Muscle of leg (tissue), 11 donors: ENCODE results near the gene PRDX6. TPM values are rescaled to one million over a fixed set of nuclear protein-coding genes. Genes with fewer than 3 reads are reported as not detected.
"Not testable (repeated sequence)": the region's sequence is repeated elsewhere in the genome, so short reads cannot be mapped to it uniquely, and the experiment has no call there.

Experiments used
- DNase-seq: peaks from one replicate; pipeline ENCODE4 v3.0.0; 2013
- H3K27ac ChIP-seq: one replicate; pipeline ENCODE4 v1.5.1; 2013; ENCODE audit warnings: mild to moderate bottlenecking, low read length, control low read depth
- H3K27me3 ChIP-seq: one replicate; pipeline ENCODE4 v1.6.1; 2013; ENCODE audit warnings: low read length; ENCODE audit not compliant: control insufficient read depth, insufficient read depth
- H3K36me3 ChIP-seq: one replicate; pipeline ENCODE4 v1.6.1; 2013; ENCODE audit warnings: low read length; ENCODE audit not compliant: control insufficient read depth, insufficient read depth
- H3K4me1 ChIP-seq: one replicate; pipeline ENCODE4 v1.6.1; 2013; ENCODE audit warnings: low read length; ENCODE audit not compliant: control insufficient read depth, insufficient read depth
- H3K4me3 ChIP-seq: one replicate; pipeline ENCODE4 v1.5.1; 2013; ENCODE audit warnings: low read length, control low read depth
- H3K9me3 ChIP-seq: replicated peaks from 2 replicates; pipeline ENCODE4 v1.6.1; 2013; ENCODE audit warnings: low read depth, low read length; ENCODE audit not compliant: control insufficient read depth
- WGBS: methylation state at CpG from one replicate; pipeline ENCODE4 v1.1.5; 2013; ENCODE audit warnings: missing lambda C conversion rate; ENCODE audit not compliant: insufficient coverage; 5-methylcytosine and 5-hydroxymethylcytosine counted together
- polyA plus RNA-seq, 8 donors: library from polyadenylated mRNA; unstranded; fragments of 120-200 nt; gene quantifications; one replicate each; pipeline versions ENCODE4 v1.2.1 to v1.2.3, GENCODE V29; 2013; ENCODE audit warnings: inconsistent platforms in 1 of 8, low replicate concordance in 1 of 8; ENCODE audit not compliant: insufficient read length in 8 of 8, insufficient read depth in 1 of 8
- total RNA-seq: library from RNA; stranded (reverse); fragments of 120-200 nt; gene quantifications from one replicate; pipeline ENCODE4 v1.2.4, GENCODE V29; 2013

PRDX6 gene
- total and polyA plus RNA-seq, 9 donors = 370 to 753 (median 541) TPM

- Histone ChIP-seq H3K4me3 (no peak overlapping the region), H3K9me3 (peaks cover 8% of the 10 kb centered on the region), H3K36me3 (peaks cover 26% of the 10 kb centered on the region), H3K4me1 (peaks cover 6% of the 10 kb centered on the region), H3K27ac (no peak overlapping the region), H3K27me3 (no peaks in the 10 kb centered on the region)
- DNase-seq = no peak
- WGBS = 100% methylated on average over 2 of the region's 4 CpGs
Observed at GRCh38 chr1:173459885-173460284, 17.2 kb upstream of the PRDX6 start.

DNA sequence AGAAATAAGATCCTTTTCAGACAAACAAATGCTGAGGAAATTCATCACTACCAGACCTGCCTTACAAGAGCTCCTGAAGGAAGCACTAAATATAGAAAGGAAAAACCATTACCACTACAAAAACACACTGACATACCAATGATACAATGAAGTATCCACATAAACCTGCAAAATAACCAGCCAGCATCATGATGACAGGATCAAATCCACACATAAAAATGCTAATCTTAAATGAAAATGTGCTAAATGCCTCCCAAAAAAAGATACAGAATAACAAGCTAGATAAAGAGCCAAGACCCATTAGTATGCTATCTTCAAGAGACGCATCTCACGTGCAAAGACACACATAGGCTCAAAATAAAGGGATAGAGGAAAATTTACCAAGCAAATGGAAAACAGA, 14.5 kb upstream of the PRDX6 start:
- DNase-seq, H3K27me3 ChIP-seq, H3K4me1 ChIP-seq, H3K27ac ChIP-seq, H3K4me3 ChIP-seq: not testable (repeated sequence)
- Histone ChIP-seq H3K9me3 (peaks cover 11% of the 10 kb centered on the region), H3K36me3 (peaks cover 26% of the 10 kb centered on the region)
- WGBS = no CpG with 5 or more reads among the region's 2 CpGs

GRCh38 chr1:173464185-173464584, 12.9 kb upstream of the PRDX6 start:
- 83% methylated on average over 2 of the region's 2 CpGs for WGBS
- H3K4me3 ChIP-seq, H3K27me3 ChIP-seq, H3K4me1 ChIP-seq, H3K27ac ChIP-seq: not testable (repeated sequence)
- DNase-seq = peak; percentile 20
- H3K9me3 ChIP-seq = peaks cover 11% of the 10 kb centered on the region
- peaks cover 26% of the 10 kb centered on the region for H3K36me3 ChIP-seq

- Histone ChIP-seq H3K9me3 (peaks cover 15% of the 10 kb centered on the region), H3K4me3 (no peak overlapping the region), H3K36me3 (no peaks in the 10 kb centered on the region), H3K27ac (no peak overlapping the region), H3K27me3 (no peaks in the 10 kb centered on the region), H3K4me1 (no peaks in the 10 kb centered on the region)
- no CpG with 5 or more reads among the region's 4 CpGs for WGBS
- DNase-seq = no peak
Observed at GRCh38 chr1:173467426-173467825, 9.7 kb upstream of the PRDX6 start.

GRCh38 chr1:173469656-173470055, 7.5 kb upstream of the PRDX6 start:
- Histone ChIP-seq H3K36me3 (no peaks in the 10 kb centered on the region), H3K9me3 (peaks cover 7% of the 10 kb centered on the region), H3K27me3 (no peaks in the 10 kb centered on the region), H3K4me1 (no peaks in the 10 kb centered on the region), H3K27ac (no peak overlapping the region), H3K4me3 (no peak overlapping the region)
- WGBS = 88% methylated on average over 2 of the region's 3 CpGs
- no peak for DNase-seq

GRCh38 chr1:173470608-173471007, 6.5 kb upstream of the PRDX6 start:
- no peaks in the 10 kb centered on the region for H3K27me3 ChIP-seq
- peaks cover 6% of the 10 kb centered on the region for H3K9me3 ChIP-seq
- H3K36me3 ChIP-seq = no peaks in the 10 kb centered on the region
- no peaks in the 10 kb centered on the region for H3K4me1 ChIP-seq
- DNase-seq = no peak
- H3K4me3 ChIP-seq = no peak overlapping the region
- 80% methylated on average over 2 of the region's 4 CpGs for WGBS
- no peak overlapping the region for H3K27ac ChIP-seq

DNA sequence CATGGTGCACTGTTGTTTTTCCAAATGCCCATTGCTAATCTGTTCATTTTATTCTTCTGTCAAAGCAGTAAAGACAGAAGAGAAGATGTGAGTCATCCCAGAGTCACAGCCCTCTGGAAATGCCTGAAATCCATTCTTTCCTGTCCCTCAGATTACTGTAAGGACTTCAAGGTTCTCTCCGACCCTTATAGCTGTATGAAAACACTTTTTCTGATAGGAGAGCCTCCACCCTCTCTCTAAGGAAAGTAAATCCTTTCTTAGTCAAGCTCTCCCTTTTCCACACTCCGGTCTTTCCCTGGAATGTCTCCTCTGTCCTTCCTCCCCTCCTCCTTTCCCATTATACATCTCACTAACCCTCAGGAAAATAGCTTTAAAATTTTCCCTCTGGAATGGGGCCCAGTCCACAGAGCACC, 3.5 kb upstream of the PRDX6 start:
- Histone ChIP-seq H3K4me1 (peaks cover 13% of the 10 kb centered on the region), H3K27ac (no peak overlapping the region), H3K9me3 (peaks cover 4% of the 10 kb centered on the region), H3K36me3 (no peaks in the 10 kb centered on the region), H3K4me3 (no peak overlapping the region), H3K27me3 (no peaks in the 10 kb centered on the region)
- DNase-seq = no peak
- WGBS = 48% methylated on average over 2 of the region's 2 CpGs

GRCh38 chr1:173474097-173474779, 2.9 kb upstream of the PRDX6 start:
- H3K27ac ChIP-seq = no peak overlapping the region

GRCh38 chr1:173474780-173475421, 2.2 kb upstream of the PRDX6 start:
- not testable (repeated sequence) for H3K9me3 ChIP-seq, H3K36me3 ChIP-seq, H3K4me3 ChIP-seq, H3K27ac ChIP-seq, DNase-seq, H3K27me3 ChIP-seq
- 50% methylated on average over 5 of the region's 17 CpGs for WGBS
- peaks cover 13% of the 10 kb centered on the region for H3K4me1 ChIP-seq

More at GRCh38 chr1:173474097-173474779, 2.9 kb upstream of the PRDX6 start:
- Histone ChIP-seq H3K36me3 (no peaks in the 10 kb centered on the region), H3K4me3 (no peak overlapping the region), H3K27me3 (no peaks in the 10 kb centered on the region), H3K9me3 (peaks cover 4% of the 10 kb centered on the region), H3K4me1 (peaks cover 13% of the 10 kb centered on the region)
- WGBS = 83% methylated on average over 1 of the region's 5 CpGs
- no peak for DNase-seq

DNA sequence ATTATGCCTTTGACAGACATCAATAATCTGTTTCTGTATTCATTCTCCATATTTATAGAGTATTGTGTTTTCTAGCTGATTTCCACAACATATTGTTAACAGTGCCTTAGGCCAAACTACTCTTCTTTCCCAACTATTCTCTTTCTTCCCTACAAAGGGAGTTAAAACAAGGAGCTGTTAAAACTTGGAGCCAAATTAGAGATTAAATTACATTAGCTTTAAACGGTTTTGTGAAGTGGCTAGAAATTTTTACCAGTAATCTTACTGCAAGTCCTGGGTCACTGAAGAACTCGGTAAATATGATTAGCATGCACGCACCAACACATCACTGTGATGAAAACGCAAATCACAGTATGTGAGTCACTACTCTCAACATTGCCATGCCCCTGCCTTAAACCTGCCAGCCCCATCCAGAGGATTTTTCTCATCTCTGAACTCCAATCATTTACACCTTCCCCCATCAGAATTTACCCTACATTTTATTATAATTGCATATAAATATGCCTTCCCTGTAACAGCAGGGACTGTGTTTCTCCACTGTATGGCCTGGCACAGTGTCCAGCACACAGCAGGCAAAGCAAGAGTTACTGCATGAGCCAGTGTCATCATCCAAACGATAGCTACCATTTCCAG, 1.5 kb upstream of the PRDX6 start:
- peaks cover 13% of the 10 kb centered on the region for H3K4me1 ChIP-seq
- DNase-seq = peak; percentile 26

More for the DNA sequence above, 1.5 kb upstream of the PRDX6 start:
- WGBS = 65% methylated on average over 4 of the region's 5 CpGs
- Histone ChIP-seq H3K27ac (peak overlapping the region; percentile 81), H3K9me3 (peaks cover 2% of the 10 kb centered on the region), H3K36me3 (peaks cover 4% of the 10 kb centered on the region), H3K27me3 (no peaks in the 10 kb centered on the region), H3K4me3 (peak overlapping the region; percentile 68)
